Measurements from ENCODE around the gene FRS2.

The FRS2 gene

DNA sequence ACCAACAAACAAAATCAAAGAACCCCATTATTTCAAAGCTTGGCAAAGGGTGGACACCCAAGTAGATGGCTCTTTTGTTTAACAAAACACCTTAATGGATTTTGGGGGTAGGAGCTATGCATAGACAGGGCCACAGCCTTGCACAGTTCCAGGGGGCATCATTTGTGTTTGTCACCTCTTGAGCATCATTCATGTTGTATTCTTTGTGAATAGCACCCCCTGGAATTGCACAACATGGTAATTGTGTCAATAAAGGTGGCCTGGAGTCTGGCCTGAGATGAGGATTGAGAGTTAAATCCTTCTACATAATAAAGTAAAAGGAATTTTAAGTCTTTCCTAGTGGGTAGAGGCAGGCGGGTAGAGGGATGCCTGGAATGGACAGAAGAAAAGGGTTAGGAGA, 3.3 kb upstream of the FRS2 start:
- no peak for DNase-seq

DNA sequence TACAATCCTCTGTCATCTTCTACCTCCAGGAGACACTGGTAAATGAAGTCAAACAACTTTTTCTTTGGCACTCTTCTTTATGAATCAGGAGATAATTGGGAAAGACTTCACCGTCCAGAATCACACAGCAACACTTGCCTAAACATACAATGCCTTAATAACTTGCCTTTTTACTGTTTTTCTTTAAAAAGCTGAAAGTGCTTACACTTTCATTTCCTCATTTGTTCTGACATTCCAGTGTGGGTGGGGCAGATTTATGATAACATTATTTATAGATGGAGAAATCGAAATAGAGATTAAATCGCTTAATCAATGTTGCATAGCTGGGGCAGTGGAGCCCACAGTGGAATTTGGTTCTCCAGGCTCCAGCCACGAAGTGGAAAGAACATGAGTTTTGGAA, 2.8 kb upstream of the FRS2 start:
- no peak for DNase-seq

DNA sequence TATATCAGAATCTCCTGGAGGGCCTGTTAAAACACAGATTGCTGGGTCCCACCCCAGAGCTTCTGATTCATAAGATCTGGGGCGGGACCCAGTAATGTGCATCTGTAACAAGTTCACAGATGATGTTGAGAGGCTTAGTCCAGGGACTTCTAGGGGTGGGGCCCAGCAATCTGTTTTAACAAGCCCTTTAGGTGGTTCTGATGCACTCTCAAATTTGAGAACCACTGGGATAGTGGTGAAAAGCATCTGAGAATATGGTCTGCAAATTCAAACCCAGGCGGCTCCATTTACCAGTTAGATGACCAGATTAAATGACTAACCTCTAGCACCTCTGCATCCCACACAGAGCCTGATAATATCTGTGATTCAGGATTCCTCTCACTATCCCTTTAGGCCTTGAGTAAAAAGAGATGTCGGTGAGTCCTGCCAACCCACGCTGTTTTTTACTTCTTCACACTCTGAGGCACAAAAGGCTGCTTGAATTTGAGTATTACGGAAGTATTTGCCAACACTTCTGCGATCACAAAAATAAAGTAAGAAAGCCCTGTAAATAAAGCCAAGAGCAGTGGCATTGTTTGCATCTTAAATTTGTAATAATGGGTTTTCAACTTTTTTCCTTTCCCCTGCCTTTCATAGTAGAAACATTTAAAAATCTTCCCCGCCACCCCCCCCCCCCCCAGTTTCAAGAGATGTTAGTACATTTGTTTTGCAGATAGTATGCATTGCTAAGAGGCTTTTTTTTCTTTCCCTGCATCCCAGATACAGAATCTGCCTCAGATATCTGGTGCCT, 1.8 kb upstream of the FRS2 start:
- DNase-seq, result no peak

DNA sequence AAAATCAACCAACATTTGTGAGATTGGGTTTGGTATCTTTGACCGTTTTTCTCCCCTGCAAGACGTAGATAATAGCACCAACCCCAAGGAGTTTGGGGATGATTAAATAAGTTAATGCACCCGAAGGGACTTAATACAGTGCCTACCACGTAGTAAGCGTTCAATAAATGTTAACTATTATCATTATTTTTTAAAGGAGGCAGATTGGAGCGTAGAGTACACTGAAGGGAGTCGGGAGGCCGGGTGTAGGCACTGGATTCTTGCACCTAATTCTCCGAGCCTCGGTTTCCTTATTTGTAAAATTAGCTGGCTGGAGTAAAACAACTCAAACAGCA, 367 bp upstream of the FRS2 start:
- DNase-seq, result no peak

DNA sequence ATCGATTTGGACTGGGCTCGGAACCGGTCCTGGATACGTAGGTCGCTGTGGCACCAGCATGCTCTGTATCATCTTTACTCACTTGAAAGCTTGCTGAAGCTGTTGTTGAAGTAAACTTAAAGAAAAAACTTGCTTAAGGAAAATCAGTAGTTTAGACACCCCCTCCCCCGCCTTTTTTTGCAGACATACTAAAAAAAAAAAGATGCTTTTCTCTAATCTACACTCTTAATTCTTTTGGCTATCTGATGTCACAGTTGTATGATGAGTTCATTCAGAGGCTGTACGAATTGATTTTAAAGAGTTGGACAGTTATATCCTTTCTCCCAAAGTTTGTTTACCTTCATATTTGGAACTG, 865 bp downstream of the FRS2 start:
- DNase-seq, result no peak

DNA sequence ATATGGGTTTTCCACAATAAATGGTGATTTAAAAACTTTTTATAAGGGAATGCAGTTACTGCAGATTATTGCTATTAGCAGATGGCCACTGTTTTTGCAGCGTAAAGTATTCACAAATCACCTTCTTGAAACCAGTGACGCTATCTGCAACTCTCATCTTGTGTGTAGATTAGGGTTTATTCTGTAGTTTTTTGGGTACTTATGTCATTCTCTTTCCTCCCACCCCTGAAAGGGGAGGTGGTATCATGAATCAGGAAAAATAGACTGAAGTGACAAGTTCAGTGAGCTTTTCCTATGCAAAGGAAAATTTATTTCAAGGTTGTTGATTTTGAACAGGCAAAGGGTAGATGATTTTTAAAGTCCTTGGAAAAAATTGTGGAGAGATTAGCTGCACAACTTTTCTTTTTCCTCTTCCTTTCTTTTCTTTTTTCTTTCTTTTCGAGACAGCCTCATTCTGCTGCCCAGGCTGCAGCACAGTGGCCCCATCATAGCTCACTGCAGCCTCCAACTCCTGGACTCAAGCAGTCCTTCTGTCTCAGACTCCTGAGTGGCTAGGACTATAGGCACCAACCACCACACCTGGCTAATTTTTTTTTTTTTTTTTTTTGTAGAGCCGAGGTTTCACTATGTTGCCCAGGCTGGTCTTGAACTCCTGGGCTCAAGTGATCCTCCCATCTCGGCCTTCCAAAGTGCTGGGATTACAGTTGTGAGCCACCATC, 1.6 kb downstream of the FRS2 start:
- DNase-seq, result no peak

DNA sequence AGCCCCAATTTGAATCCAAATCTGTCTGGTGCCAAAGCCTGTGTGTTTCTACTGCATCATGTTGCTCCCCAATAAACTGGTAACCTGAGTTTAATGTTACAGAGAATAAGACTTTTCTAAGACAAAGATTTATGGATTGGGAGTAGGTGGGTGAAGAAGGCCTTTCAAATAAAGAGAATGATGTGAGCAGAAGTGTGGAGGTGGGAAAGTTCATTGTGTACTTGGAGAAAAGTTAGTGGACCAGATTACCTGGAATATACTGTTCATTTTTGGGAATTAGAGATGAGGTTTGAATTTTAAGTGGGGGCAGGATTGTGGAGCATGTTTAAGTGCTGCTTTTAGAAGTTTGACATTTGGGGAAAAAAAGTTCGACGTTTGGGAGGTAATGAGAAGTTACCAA, 3.1 kb downstream of the FRS2 start:
- no peak for DNase-seq

DNA sequence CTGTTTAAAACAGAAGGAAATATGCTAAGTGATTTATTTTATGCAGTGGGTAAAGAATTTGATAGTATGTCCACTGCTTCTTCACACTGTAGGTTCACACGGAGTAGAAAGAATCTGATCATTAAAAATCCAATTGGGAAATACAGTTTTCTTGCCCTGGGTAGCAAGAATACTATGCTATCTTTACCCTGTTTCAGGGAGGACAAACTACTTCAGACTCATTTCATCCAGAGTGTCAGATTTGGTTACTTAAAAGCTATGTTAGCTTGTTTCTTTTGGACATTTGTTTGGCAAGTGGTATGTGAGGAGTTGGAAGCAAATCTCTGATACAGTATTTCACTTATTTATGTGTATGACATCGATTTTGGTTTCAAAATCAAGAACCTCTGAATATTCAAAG, 4.3 kb downstream of the FRS2 start:
- no peak for DNase-seq

DNA sequence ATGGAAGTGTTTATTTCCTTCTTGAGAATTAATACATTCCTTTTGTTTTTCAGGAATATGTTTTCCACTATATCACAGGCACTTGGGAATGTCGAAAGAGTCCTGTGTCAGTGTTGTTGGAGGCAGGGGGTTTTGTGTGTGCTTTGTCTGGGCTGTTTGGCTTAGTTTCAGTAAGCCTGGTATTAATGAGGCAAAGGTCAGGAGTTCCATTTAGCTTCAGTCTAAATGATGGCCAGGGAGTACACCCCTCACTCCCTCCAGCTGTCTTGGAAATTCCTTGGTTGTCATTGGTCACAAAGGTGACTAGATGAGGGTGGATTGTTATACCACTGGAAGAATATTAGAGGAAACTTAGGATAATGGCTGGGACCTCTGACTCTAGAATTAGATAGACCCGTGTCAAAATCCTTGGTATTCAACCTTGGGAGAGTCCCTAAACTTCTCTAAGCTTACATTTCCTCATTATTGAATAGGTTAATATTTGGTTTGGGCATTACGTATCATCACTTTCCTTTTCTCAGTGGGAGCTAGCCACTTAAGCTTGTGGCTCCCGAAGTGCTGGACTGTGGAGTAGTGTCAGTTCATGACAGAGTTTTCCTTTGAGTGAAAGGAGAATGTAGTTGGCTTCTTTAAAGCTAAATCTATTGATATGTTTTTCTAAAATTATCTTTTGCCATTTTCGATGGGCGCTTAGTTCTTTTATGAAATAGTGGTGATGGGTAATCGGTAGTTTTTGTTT, 5.2 kb downstream of the FRS2 start:
- no peak for DNase-seq

DNA sequence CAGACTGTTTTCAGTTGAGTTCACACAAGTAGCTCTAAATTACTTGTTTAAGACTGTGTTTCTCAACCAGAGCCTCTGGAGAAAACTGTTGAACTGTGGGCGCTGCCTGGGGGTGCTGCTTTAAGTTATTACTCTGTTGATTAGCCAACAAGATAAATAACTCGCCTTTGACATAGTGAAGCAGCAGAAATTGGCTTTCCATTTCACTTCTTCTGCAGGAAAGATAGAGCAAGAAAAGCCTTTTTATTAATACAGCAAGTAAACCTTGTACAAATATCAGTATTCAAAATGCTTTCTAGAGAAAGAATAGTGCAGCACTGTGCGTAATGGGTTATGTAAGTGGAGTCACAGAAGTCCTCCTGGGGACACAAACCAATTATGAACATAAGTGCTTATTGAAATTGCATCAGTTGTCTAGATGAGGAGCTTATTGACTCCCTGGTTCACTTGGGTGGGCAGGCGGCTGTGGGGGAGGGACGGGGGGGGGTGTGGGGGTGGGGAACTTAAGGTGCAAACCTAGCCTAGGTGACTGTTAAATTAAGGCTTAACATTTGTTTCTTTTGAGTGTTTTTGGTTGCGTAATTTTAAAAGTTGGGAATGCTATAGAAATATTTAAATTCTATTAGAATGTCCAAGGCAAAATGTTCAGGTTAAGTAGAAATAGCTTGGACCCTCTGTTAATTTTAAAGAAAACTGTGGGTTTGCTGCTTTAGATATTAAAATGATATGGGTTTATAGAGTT, 6.3 kb downstream of the FRS2 start:
- no peak for DNase-seq

DNA sequence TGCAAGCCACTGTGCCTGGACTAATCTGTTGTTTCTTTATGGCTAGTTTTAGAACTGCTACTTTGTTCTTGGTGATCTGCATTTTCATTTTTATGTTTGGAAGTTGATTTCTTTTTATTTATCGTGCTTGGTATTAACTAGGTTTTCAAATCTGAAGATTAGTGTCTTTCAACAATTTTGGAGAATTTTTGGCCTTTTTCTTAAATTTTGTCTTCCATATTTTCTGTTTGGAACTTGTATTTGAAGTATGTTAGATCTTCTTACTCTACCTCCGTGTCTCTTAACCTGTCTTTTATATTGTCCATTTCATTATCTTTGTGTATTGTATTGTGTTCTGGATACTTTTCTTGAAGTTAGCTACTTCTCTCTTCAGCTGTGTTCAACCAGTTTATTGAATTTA, 9.5 kb downstream of the FRS2 start:
- DNase-seq, result no peak

DNA sequence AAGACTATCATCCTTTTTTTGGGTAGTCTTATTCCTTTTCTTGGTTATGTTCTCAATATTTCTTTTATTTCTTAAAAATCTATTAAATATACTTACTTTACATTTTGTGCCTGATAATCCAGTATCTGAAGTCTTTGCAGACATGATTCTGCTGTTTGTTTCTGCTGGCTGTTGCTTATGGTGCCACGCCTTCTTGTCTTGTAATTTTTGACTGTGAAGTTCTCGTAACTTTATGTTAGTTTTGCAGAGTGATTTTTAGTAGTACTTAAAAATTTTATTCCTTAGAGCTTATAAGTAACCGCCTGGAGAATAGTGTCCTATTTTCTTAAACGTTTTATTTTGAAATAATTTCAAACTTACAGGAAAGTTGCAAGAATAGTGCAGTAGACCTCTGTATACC, 10.5 kb downstream of the FRS2 start:
- no peak for DNase-seq

DNA sequence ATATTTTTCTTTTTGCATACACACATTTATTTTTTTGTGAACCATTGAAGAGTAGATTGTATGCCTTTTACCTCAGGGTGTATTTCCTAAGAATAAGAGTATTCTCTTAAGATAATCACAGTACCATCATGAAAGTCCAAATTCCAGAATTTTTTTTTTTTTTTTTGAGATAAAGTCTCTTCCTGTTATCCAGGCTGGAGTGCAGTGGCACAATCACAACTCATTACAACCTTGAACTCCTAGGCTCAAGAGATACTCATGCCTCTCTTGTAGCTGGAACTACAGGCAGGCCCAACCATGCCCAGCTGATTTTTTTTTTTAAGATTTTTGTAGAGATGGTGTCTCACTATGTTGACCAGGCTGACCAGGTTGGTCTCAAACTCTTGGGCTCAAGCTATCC, 10.9 kb downstream of the FRS2 start:
- no peak for DNase-seq

DNA sequence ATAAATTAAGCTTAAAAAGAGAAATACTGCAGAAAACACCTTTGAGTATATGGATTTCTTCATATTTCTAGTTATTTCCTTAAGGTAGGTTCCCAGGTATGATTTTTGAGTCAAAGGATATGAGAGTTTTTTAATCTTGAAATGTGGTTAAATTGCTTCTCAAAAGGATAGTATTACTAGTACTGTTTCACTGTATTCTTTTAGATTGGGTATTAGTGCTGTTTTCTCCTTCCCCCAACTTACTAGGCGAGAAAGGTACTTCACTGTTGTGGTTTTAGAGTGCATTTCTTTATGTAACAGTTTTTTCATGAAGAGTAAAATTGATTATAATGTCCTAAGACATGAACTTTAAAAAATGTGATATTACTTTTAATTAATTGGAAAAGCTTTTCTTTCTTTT, 13.5 kb downstream of the FRS2 start:
- DNase-seq, result no peak

DNA sequence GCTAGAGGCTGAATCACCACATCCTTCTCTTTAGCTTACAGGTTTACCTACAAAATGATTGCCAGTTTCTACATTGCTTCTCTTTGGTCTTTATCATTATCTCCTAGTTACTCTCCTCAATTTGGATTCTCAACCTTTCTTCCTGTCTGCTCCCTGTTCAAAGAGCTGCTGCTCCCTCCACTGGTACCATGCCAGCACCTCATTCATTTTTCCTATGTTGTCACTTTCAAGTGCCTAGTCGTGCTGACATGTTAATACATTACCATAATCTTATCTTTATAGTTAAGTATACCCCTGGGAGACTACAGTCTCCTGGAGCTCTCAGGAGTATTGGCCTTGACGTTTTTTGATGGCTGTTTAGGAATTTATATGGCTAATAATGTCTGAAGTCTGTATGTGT, 14.2 kb downstream of the FRS2 start:
- DNase-seq, result no peak

DNA sequence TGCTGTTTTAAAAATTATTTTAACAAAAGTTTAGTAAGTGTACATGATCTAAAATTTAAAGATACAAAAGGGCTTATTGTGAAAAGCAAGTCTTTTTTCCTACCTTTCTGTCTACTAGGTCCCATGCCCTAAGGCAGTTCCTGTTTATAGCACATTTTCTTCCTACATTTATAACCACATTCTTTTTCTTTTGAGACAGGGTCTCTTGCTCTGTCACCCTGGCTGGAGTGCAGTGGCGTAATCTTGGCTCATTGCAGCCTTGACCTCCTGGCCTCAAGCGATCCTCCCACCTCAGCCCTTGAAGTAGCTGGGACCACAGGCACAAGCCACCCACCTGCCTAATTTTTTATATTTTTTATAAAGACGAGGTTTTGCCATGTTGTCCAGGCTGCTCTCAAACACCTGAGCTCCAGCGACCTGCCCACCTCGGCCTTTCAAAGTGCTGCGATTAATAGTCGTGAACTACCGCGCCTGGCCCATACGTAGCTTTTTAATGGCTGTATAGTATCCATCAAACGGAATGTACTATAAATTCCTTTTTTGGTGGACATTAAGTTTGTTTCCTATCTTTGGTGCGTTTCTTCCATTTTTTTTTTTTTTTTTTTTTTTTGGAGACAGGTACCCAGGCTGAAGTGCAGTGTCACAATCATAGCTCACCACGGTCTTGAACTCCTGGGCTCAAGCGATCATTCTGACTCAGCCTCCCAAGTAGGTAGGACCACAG, 20.9 kb downstream of the FRS2 start:
- no peak for DNase-seq

DNA sequence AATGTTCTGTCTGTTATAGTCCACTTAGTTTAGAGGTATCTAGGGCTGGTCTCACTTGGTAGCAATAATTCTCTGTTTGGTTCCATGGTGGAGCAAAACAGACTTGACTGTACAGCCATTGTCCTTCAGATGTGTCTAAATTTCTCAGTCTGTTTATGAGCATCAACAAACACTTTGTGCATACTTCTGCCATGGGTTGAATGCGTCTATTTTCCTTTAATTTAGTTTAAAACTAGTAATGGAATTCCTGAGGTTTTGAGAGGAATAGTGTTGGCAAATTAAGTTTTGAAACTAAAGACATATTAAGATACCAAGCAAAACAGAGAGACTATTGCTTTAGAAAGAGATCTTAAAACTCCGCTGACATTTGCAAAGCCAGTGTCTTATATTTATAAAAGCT, 22.6 kb downstream of the FRS2 start:
- no peak for DNase-seq

DNA sequence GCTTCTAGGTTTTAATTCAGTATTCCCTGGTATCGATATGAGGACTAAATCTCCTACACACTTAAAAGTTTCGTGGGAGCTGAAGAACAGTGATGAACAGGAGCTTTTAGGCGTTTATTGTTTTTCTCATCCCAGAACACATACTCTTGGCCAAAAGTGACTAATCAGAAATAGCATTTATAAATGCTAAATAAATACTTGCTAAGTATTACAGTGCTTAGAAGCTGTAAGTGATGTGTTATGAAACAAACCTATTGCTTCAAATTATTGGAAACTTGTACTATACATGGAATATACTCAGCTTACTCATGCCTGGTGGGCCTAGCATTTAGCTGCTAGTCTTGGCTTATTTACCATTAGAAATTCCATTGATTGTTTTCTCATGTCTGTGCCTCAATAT, 24.9 kb downstream of the FRS2 start:
- DNase-seq, result no peak

DNA sequence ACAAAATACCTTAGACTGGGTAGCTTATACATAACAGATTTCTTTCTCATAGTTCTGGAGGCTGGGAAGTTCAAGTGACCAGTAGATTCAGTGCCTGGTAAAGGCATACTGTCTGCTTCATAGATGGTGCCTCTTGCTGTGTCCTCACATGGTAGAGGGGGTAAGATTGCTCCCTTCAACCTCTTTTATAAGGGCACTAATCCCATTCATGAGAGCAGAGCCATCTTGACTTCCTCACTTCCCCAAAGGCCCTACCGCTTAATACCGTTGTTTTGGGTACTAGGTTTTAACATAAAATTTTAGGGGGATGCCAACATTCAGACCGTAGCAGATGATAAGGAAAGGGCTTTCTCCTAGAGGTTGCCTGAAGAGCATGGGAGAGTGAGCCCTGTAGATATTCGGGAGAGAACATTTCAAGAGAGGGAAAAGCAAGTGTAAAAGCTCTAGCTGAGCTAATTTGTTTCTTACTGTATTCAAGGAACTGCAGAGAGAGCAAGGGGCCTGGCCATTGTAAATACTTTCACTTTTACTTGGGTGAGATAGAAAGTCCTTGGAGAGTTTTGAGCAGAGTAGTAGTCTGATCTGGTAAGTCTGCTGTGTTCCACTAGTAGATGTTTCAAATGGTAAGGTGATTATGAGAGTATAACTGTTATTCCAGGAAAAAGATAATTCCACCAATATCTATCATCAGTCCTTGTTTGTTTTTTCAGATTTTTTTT, 27.3 kb downstream of the FRS2 start:
- no peak for DNase-seq

DNA sequence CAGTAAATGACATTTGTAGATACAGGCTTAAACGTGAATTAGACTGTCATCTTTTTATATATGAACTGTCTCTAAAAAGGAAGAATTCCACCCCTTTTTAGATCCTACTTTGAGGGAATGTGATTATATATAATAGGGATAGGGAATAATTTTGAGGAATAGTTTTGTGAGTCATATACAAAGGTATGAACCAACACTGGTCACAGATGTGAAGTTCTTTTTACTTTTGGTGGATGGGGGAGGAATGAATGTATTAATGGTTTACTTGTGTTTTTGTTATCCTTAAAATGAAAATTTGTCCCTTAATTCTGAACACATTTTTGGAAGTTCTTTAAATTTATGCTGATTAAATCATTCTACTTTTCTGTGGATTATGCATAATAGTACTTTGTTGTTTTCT, 30.4 kb downstream of the FRS2 start:
- DNase-seq, result no peak

DNA sequence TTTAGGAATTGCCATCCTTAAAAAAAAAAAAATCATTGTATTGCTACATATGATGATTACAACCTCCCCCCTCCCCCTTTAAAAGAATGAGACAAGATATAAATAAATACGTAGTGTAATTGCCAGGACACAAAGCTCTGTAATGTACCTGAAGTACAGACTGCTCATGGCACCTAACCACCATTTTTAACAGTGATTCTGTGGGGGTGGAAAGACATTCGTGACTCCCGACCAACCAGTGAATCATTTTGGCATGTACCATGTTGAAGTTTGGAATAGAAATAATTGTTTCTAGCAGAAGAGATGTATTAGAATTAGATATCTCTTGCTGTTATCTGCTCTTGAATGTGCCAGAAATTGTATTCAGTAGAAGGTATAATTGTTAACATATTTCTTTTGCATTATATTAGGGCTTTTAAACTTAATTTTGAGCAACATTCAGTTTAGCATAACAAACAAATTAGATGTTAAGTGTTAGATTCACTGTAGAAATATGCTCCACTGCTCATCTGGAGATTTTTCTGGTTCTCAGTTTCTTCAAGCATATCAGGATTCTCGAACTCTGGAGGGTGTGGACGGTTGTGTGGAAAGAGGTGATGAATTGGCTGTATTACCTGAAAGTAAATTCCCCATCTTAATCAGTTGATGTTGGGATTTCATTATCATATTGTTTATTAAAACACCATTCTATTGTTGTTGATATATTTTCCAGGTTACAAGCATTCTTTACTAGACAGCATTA, 31.1 kb downstream of the FRS2 start:
- no peak for DNase-seq

Measured in SIG-M5 (cell line).